ENCODE measurements around the gene CCL4L2. TPM values are rescaled to one million over a fixed set of nuclear protein-coding genes. Genes with fewer than 3 reads are reported as not detected.
"Not testable (repeated sequence)": the region's sequence is repeated elsewhere in the genome, so short reads cannot be mapped to it uniquely, and the experiment has no call there.

The CCL4L2 gene
- total RNA-seq, 1 experiment from 2014 or later, result not detected

DNA sequence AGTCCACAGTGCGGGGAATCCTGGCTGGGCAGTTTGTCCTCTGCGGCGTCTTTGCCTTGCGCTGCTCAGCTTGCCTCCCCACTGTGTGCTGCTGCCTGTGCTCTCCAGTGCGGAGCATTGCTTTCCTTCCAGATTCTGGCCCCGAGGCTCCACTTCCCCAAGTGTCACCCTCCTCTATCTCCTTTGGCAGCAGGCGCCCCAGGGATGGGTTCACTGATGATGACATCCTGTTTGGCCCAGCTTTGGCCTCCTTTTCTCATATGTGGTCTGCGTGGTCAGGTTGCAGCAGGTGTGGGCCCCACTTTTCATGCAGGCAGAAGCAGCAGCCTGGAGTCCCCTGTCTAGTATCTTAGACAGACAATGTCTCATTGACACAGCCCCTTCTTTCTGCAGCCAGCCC lies 9.4 kb upstream of the CCL4L2 start:
- H3K9me3 Mint-ChIP-seq; H3K36me3 Mint-ChIP-seq; H3K27me3 Mint-ChIP-seq (ENCODE audit: low read depth); ATAC-seq; POLR2A ChIA-PET; H3K4me3 Mint-ChIP-seq; H3K4me1 Mint-ChIP-seq; DNase-seq (ENCODE audit: low spot score): not testable (repeated sequence)
- TF ChIP-seq, protein P1, sequence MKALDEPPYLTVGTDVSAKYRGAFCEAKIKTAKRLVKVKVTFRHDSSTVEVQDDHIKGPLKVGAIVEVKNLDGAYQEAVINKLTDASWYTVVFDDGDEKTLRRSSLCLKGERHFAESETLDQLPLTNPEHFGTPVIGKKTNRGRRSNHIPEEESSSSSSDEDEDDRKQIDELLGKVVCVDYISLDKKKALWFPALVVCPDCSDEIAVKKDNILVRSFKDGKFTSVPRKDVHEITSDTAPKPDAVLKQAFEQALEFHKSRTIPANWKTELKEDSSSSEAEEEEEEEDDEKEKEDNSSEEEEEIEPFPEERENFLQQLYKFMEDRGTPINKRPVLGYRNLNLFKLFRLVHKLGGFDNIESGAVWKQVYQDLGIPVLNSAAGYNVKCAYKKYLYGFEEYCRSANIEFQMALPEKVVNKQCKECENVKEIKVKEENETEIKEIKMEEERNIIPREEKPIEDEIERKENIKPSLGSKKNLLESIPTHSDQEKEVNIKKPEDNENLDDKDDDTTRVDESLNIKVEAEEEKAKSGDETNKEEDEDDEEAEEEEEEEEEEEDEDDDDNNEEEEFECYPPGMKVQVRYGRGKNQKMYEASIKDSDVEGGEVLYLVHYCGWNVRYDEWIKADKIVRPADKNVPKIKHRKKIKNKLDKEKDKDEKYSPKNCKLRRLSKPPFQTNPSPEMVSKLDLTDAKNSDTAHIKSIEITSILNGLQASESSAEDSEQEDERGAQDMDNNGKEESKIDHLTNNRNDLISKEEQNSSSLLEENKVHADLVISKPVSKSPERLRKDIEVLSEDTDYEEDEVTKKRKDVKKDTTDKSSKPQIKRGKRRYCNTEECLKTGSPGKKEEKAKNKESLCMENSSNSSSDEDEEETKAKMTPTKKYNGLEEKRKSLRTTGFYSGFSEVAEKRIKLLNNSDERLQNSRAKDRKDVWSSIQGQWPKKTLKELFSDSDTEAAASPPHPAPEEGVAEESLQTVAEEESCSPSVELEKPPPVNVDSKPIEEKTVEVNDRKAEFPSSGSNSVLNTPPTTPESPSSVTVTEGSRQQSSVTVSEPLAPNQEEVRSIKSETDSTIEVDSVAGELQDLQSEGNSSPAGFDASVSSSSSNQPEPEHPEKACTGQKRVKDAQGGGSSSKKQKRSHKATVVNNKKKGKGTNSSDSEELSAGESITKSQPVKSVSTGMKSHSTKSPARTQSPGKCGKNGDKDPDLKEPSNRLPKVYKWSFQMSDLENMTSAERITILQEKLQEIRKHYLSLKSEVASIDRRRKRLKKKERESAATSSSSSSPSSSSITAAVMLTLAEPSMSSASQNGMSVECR (CRISPR knock-in tag; IDR thresholded peaks at IDR 0.05; ENCODE audit: borderline replicate concordance), result 0 out of 2 replicates have a peak, but pooled peaks have one; percentile 2
- CTCF ChIA-PET, result interaction anchor here (1.7 kb wide), 1 partner anchor 19 kb away, joined by 6 read pairs; no protein-coding TSS in a partner anchor
- peak overlapping the region; percentile 5; the same call in 1 of the 2 replicates for H3K27ac Mint-ChIP-seq

DNA sequence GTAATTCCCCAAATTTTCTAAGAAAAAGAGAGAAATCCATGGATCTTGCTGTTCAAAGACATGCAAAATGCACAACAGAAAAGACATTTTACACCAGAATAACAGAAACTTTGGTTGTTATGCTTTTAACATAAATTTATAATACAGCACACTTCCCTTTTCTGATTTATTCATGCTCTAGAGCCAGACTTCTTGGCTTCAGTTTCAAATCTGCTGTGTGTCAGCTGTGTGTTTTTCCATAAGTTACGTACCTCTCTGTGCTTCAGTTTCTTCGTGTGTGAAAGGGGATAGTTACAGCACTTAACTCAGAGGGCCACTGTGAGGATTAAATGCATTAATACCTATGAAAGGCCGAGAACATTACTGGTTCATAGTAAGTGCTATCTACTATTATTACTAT lies 7.5 kb upstream of the CCL4L2 start:
- DNase-seq (ENCODE audit: low spot score), result no peak
- CTCF ChIA-PET, result interaction anchor here (1.3 to 1.4 kb wide), 3 partner anchors 8 to 234 kb away, joined by 5 read pairs; no protein-coding TSS in a partner anchor
- H3K4me3 Mint-ChIP-seq, result no peak overlapping the region
- ATAC-seq, result no peak
- H3K4me1 Mint-ChIP-seq, result peaks cover 8% of the 10 kb centered on the region
- no peaks in the 10 kb centered on the region for H3K9me3 Mint-ChIP-seq
- H3K27ac Mint-ChIP-seq, result no peak overlapping the region
- TF ChIP-seq ATF2 (CRISPR knock-in tag; IDR thresholded peaks at IDR 0.05; ENCODE audit: borderline replicate concordance, low read depth) (no peak), RELA (CRISPR knock-in tag; IDR thresholded peaks at IDR 0.05; ENCODE audit: borderline replicate concordance) (no peak), ATF1 (CRISPR knock-in tag; IDR thresholded peaks at IDR 0.05) (no peak), ZNF317 (CRISPR knock-in tag; IDR thresholded peaks at IDR 0.05; ENCODE audit: borderline replicate concordance, low read depth) (no peak), ZNF423 (CRISPR knock-in tag; IDR thresholded peaks at IDR 0.05) (no peak), ERG (CRISPR knock-in tag; IDR thresholded peaks at IDR 0.05) (no peak), SMAD4 (CRISPR knock-in tag; IDR thresholded peaks at IDR 0.05) (no peak), PRRX2 (CRISPR knock-in tag; IDR thresholded peaks at IDR 0.05) (no peak), TEAD4 (CRISPR knock-in tag; IDR thresholded peaks at IDR 0.05) (no peak), ZNF232 (CRISPR knock-in tag; IDR thresholded peaks at IDR 0.05) (no peak), ZSCAN18 (CRISPR knock-in tag; IDR thresholded peaks at IDR 0.05) (no peak), USF1 (CRISPR knock-in tag; IDR thresholded peaks at IDR 0.05) (no peak), TP53 (CRISPR knock-in tag; IDR thresholded peaks at IDR 0.05) (no peak), PREB (CRISPR knock-in tag; IDR thresholded peaks at IDR 0.05; ENCODE audit: borderline replicate concordance) (no peak)
- no peaks in the 10 kb centered on the region for H3K36me3 Mint-ChIP-seq
- H3K27me3 Mint-ChIP-seq (ENCODE audit: low read depth), result no peaks in the 10 kb centered on the region
- POLR2A ChIA-PET, result no interaction called here
